ENCODE results near the gene PSMD8.

DNA sequence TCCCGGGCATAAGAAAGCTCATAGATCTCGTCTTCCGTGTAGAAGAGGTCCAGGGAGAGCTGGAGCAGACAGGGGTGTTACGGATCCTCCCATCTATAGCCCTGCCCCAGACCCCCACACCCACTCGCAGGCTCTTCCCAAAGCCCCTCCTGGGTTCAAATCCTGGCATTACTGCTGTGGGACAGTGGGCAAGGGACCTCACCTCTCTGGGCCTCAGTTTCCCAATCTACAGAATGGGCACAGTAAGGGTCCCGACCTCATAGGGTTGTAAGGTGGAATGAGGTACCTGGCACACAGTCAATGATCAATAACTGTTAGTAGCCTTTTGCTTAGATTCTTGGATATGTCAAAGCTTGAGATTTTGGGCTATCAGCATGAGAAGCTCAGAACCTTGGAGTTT is 39.0 kb downstream of the PSMD8 start:
- TF ChIP-seq, protein P1, sequence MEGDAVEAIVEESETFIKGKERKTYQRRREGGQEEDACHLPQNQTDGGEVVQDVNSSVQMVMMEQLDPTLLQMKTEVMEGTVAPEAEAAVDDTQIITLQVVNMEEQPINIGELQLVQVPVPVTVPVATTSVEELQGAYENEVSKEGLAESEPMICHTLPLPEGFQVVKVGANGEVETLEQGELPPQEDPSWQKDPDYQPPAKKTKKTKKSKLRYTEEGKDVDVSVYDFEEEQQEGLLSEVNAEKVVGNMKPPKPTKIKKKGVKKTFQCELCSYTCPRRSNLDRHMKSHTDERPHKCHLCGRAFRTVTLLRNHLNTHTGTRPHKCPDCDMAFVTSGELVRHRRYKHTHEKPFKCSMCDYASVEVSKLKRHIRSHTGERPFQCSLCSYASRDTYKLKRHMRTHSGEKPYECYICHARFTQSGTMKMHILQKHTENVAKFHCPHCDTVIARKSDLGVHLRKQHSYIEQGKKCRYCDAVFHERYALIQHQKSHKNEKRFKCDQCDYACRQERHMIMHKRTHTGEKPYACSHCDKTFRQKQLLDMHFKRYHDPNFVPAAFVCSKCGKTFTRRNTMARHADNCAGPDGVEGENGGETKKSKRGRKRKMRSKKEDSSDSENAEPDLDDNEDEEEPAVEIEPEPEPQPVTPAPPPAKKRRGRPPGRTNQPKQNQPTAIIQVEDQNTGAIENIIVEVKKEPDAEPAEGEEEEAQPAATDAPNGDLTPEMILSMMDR (IDR thresholded peaks at IDR 0.05) = no peak
- no peak for TF ChIP-seq POLR2A (IDR thresholded peaks at IDR 0.05)

Measured in body of pancreas (tissue), 4 donors.